Hindlimb muscle (tissue), 1 donor: ENCODE measurements around the gene MUC20. TPM values are rescaled to one million over a fixed set of nuclear protein-coding genes. Genes with fewer than 3 reads are reported as not detected.
"Not testable (repeated sequence)": the region's sequence is repeated elsewhere in the genome, so short reads cannot be mapped to it uniquely, and the experiment has no call there.

ENCODE experiments used
- DNase-seq: peaks from one replicate; pipeline ENCODE4 v3.0.0-alpha.2; 2013
- polyA plus RNA-seq: library from polyadenylated mRNA; unstranded; fragments of 120-200 nt; gene quantifications from one replicate; pipeline ENCODE4 v1.2.1, GENCODE V29; 2013; ENCODE audit not compliant: insufficient read length

Gene MUC20
- polyA plus RNA-seq, 1 donor, result 6.6 TPM

GRCh38 chr3:195710126-195710905, 10.5 kb upstream of the MUC20 start:
- DNase-seq, result not testable (repeated sequence)

DNA sequence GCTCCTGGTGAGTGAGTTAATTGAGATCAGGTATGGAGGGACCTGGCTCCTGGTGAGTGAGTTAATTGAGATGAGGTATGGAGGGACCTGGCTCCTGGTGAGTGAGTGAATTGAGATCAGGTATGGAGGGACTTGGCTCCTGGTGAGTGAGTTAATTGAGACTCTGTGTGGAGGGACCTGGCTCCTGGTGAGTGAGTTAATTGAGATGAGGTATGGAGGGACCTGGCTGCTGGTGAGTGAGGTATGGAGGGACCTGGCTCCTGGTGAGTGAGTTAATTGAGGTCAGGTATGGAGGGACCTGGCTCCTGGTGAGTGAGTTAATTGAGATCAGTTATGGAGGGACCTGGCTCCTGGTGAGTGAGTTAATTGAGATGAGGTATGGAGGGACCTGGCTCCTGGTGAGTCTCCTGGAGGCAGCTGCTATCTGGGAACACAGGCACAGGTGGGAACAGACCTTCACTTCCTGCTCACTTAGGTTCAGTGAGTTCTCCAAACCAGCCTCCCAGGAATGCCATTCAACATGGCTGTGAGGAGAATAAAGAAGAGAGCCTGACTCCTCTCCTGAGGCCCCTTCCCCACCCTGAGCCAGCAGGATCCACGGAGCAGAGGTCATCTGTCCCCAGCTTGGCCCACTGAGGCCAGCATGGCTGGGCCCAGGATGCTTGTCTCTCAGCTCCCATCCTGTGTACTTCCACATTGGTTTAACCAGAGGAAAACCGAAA, 9.5 kb upstream of the MUC20 start:
- DNase-seq, result not testable (repeated sequence)

DNA sequence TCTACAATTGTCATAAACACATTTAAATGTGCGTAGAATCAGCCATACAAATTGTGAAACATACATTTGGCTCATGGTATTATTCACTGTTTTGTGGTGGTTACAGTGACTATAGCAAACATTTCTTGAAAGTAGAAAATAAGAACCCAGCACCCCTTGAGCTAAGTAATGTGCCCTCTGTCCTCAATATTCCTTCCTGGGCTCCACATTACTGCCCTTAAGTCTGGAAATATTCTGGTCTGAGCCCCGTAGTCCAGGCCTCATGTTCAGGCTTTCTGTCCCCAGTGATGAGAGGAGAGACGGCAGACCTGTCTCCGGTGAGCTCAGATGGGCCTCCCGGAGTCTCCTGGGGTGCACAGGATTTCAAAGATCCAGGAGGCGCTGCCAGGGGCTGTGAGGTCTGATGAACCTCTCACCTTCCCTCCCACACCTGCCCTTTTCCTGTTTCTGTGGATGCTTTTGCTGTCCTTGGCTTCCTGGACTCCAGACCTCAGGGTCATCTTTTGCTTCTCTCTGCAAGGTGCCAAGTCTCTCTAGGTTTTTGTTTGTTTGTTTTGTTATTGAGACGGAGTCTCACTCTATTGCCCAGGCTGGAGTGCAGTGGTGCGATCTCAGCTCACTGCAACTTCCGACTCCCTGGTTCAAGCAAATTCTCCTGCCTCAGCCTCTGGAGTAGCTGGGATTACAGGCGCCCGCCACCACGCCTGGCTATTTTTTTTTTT, 8.8 kb upstream of the MUC20 start:
- DNase-seq, result no peak

GRCh38 chr3:195712535-195712910, 8.3 kb upstream of the MUC20 start:
- not testable (repeated sequence) for DNase-seq

GRCh38 chr3:195713150-195713549, 7.6 kb upstream of the MUC20 start:
- DNase-seq, result not testable (repeated sequence)

GRCh38 chr3:195714380-195715011, 6.3 kb upstream of the MUC20 start:
- DNase-seq, result no peak

- no peak for DNase-seq
These were observed 5.6 kb upstream of the MUC20 start for GRCh38 chr3:195715134-195715533.

- no peak for DNase-seq
These were observed 5.1 kb upstream of the MUC20 start for GRCh38 chr3:195715583-195716266.

DNA sequence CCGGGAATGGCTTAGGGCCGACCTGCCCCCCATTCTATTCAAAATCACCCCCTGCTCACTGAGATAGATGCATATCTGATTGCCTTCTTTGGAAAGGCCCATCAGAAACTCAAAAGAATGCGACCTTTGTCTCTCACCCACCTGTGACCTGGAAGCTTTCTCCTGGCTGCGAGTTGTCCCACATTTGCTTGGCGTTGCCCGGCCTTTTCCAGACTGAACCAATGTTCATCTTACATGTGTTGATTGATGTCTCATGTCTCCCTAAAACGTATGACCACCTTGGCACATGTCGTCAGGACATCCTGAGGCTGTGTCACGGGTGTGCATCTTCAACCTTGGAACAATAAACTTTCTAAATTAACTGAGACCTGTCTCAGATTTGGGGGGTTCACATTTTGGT, 3.4 kb upstream of the MUC20 start:
- DNase-seq, result no peak

DNA sequence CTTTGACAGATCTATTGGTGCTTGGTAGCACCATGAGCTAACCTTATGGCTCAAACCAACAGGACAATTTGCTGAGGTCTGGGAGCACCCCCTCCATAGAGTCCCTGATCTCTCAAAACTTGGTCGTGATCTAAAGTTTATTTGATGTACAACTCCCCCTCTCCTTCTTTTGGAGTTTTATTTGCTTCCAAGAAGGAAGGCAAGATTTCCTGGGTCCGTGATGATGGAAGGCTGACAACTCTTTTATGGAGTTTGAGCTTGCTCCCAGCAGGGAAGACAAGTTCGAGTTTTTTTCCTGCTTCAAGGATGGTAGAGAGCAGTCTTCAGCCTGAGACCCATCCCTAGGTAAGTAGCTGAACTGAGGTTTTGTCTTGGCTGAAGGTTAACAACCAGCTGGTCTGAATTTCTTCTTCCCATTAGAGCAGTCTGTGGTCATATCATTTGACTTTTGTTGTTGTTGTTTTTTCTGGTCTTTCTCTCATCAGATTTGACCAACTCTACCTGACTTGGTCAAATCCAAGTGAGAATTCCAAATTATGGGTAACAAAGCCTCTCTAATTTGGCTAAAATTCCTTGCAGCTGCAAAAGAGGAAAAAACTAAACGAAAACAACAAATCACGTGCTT, 2.8 kb upstream of the MUC20 start:
- no peak for DNase-seq

- DNase-seq, result no peak
These were observed 2.2 kb upstream of the MUC20 start for GRCh38 chr3:195718477-195718984.

GRCh38 chr3:195719514-195720254, 1.1 kb upstream of the MUC20 start:
- DNase-seq, result not testable (repeated sequence)

DNA sequence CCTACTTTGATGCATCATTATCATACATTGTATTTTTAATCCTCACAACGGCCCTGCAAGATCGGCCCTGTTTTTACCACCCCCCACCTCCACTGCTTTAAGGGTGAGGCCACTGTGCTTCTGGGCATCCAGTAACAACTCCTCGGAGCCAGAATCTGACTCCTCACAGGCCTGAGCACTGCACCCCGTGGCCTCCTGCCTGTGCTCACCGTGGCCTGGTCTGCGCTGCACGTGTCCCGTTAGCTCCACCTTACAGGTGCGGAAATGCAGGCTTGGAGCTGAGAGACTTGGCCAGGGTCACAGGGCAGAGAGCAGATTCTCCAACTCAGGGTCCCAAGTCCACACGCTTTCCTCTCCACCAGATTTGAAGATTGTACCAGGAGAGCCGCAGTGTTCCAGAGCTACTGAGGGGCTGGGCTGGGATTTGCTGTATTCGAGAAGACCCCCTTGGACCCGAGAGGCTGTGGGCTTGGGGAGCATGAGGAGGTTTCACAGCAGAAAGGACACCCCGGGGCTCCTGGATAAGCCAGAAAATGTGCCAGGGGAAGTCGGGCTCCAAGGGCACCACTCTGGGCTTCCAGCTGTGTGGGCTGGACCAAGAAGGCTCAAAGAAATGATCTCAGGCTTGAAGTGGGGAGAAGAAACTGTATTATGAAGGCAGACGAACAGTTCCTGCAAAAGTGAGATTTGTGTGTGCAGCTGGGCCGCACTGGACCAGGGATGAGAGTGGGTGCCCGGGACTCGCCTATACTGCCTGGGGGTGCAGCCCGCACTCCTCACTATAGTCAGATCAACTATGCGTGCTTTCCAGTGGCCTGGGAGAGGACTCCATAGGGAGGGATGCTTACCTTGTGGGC, 1.6 kb downstream of the MUC20 start:
- not testable (repeated sequence) for DNase-seq

DNA sequence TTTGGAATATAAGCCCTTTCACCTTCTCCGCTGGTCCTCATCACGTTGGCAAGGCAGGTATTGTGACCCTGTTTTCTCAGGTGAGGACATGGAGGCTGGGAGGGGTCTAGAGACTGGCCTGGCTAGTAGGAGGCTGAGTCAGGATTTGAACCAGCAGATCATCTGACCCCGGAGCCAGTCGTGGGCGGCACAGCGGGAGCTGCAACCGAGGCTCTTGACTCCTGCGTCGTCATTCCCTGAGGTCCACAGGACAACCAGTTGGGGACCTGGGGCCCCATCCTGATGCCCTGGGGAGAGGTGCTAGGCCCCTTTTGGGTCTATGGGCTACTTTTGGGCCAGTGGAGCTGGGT, 2.2 kb downstream of the MUC20 start:
- DNase-seq, result not testable (repeated sequence)

DNA sequence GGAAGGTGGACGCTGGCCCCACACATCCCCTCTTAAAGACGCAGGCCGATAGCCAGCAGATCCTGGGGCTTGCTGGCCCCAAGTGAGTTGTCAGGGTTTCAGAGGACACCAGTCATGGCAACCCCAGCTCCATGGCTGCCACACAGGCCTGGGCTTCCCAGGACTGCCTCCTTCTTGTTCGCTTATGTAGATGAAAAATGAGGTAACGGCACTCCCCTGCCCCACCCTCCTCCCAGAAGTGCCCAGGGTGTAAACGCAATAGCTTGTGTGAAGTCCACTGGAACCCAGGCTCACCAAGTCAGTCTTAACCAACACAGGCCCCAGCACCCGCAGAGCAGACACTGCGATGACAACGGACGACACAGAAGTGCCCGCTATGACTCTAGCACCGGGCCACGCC, 3.6 kb downstream of the MUC20 start:
- DNase-seq, result not testable (repeated sequence)

DNA sequence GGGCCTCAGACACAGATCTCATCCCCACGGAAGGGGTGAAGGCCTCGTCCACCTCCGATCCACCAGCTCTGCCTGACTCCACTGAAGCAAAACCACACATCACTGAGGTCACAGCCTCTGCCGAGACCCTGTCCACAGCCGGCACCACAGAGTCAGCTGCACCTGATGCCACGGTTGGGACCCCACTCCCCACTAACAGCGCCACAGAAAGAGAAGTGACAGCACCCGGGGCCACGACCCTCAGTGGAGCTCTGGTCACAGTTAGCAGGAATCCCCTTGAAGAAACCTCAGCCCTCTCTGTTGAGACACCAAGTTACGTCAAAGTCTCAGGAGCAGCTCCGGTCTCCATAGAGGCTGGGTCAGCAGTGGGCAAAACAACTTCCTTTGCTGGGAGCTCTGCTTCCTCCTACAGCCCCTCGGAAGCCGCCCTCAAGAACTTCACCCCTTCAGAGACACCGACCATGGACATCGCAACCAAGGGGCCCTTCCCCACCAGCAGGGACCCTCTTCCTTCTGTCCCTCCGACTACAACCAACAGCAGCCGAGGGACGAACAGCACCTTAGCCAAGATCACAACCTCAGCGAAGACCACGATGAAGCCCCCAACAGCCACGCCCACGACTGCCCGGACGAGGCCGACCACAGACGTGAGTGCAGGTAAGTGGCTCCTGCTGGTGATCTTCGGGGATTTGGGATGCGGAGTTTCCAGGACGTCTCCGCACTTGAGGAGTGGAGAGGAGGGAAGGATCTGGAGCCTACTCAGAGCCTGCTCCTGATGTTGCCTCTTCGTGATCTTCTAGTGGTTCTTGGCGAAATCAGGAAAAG, 5.3 kb downstream of the MUC20 start:
- not testable (repeated sequence) for DNase-seq

- DNase-seq, result no peak
These were observed 6.9 kb downstream of the MUC20 start for GRCh38 chr3:195727606-195728195.

GRCh38 chr3:195728789-195729188, 8.0 kb downstream of the MUC20 start:
- DNase-seq, result not testable (repeated sequence)
